Hepatocyte (in vitro differentiated cells): ENCODE data around the gene LRRC3.

Experiments
- EZH2phosphoT487 ChIP-seq: fragments of 200-600 bp; sonication (generic); IDR thresholded peaks from one replicate; pipeline ENCODE4 v1.6.1; 2018; ENCODE audit warnings: antibody characterized with exemption, mild to moderate bottlenecking, low read depth, moderate library complexity; ENCODE audit not compliant: unreplicated experiment, severe bottlenecking
- TF ChIP-seq, protein P1 (sequence below): fragments of 200-600 bp; sonication (generic); IDR thresholded peaks from 2 replicates; pipeline ENCODE4 v1.5.1; 2016; ENCODE audit warnings: antibody characterized with exemption, mild to moderate bottlenecking; ENCODE audit not compliant: poor library complexity

DNA sequence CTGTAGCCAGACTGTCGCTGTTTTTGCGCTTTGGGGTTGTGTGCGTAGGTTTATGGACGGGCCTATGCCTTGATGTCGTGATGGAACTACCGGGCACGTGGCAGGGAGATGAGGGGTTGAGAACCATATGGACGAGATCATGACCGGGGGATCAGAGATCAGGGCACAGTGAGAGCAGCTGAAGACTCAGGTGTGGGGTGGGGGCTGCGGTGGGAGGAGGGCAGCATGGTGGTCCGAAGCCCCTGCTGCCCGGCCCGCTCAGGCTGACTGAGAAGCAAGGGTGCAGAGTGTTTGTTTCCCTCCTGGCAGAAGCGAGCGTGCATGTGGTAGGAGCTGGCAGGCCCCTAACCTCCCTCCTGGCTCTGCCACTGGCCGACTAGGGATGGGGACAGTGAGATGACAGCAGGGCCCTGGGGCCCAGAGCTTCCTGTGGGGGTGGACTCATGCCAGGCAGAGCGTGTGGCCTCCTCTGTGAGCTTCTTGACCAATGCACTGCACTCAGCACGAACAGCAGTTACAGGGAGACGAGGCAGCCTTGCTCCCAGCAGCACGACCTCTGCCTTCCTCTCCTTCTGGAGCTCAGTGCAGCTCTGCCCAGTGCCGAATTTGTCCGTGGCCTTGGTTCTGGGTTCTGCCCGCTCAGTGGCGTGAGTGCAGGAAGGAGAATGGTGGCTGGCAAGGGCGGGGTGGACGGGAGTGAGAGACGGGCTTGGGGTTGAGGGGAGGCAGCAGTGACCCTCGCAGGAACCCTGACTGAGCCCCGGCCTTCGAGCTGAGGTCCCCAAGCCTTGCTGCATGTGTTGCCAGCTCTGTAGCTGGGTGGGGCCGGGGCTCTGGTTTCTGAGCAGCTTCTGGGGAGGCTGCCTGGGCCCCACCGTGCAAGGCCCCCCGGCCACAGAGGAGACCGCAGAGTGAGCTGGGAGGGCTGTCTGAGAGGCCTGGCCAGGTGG, 22.2 kb upstream of the LRRC3 start:
- TF ChIP-seq, protein P1, sequence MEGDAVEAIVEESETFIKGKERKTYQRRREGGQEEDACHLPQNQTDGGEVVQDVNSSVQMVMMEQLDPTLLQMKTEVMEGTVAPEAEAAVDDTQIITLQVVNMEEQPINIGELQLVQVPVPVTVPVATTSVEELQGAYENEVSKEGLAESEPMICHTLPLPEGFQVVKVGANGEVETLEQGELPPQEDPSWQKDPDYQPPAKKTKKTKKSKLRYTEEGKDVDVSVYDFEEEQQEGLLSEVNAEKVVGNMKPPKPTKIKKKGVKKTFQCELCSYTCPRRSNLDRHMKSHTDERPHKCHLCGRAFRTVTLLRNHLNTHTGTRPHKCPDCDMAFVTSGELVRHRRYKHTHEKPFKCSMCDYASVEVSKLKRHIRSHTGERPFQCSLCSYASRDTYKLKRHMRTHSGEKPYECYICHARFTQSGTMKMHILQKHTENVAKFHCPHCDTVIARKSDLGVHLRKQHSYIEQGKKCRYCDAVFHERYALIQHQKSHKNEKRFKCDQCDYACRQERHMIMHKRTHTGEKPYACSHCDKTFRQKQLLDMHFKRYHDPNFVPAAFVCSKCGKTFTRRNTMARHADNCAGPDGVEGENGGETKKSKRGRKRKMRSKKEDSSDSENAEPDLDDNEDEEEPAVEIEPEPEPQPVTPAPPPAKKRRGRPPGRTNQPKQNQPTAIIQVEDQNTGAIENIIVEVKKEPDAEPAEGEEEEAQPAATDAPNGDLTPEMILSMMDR, result no peak
- TF ChIP-seq EZH2phosphoT487, result no peak
